Lower leg skin (tissue), 4 donors: ENCODE data around the gene POGLUT3. TPM values are rescaled to one million over a fixed set of nuclear protein-coding genes. Genes with fewer than 3 reads are reported as not detected.

Experiments
- DNase-seq, 2 donors: peaks; one replicate each; pipeline ENCODE4 v3.0.0-alpha.2; 2019; ENCODE audit warnings: low spot score in 2 of 2
- H3K4me3 ChIP-seq: fragments of 200-600 bp; sonication (generic); 2 replicates; pipeline ENCODE4 v1.5.1; 2017; ENCODE audit warnings: mild to moderate bottlenecking, low read depth; ENCODE audit not compliant: poor library complexity, severe bottlenecking
- POLR2A ChIP-seq, 2 donors: fragments of 450-650 bp; IDR thresholded peaks; one replicate each; pipeline ENCODE4 v1.6.1; 2016 to 2017; ENCODE audit warnings: antibody characterized with exemption in 2 of 2, mild to moderate bottlenecking in 1 of 2, moderate library complexity in 1 of 2
- WGBS, 2 donors: methylation state at CpG; one replicate each; pipeline ENCODE4 v1.1.5; 2018; 5-methylcytosine and 5-hydroxymethylcytosine counted together
- intact Hi-C: fragments of 100-400 bp; cut with DNase I; formaldehyde crosslinking; loops from one replicate; pipeline ENCODE4 v1.15.0; 2023; ENCODE audit warnings: low total_unique reads
- total RNA-seq, 4 donors: library from RNA; depleted of rRNA; stranded (reverse); fragments of >200 nt; gene quantifications; one replicate each; pipeline ENCODE4 v1.1.0, GENCODE V29; 2016
- TF ChIP-seq, protein P1 (sequence below), 3 donors: fragments of 450-650 bp; IDR thresholded peaks; one replicate each; pipeline ENCODE4 v1.5.1; 2016; ENCODE audit warnings: antibody characterized with exemption in 3 of 3, mild to moderate bottlenecking in 3 of 3, moderate library complexity in 2 of 3

POGLUT3 gene
- total RNA-seq, 4 donors from 2014 or later: 13.1 to 27.0 (median 15.8) TPM

DNA sequence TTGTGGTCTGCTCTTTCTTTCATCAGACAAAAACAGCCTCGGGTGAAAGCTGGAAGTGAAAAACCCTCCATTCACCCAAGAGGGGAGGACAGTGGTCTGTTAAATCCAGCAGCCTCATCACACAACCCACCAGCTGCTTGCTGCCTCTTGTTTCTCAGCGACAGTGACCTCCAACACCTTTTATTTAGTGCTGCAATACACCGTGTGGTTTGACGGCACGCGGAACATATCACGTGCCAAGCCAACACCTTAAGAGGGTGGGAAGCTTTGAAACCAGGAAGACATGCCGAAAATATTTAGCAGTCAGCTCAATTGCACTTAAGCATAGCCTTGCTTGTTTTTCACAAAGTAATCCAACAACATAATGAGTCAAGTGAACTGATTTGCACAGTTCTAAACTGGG is 39.8 kb upstream of the POGLUT3 start:
- TF ChIP-seq POLR2A (IDR thresholded peaks at IDR 0.05): no peak
- TF ChIP-seq, protein P1, sequence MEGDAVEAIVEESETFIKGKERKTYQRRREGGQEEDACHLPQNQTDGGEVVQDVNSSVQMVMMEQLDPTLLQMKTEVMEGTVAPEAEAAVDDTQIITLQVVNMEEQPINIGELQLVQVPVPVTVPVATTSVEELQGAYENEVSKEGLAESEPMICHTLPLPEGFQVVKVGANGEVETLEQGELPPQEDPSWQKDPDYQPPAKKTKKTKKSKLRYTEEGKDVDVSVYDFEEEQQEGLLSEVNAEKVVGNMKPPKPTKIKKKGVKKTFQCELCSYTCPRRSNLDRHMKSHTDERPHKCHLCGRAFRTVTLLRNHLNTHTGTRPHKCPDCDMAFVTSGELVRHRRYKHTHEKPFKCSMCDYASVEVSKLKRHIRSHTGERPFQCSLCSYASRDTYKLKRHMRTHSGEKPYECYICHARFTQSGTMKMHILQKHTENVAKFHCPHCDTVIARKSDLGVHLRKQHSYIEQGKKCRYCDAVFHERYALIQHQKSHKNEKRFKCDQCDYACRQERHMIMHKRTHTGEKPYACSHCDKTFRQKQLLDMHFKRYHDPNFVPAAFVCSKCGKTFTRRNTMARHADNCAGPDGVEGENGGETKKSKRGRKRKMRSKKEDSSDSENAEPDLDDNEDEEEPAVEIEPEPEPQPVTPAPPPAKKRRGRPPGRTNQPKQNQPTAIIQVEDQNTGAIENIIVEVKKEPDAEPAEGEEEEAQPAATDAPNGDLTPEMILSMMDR (IDR thresholded peaks at IDR 0.05): no peak
- peak in 1 of 2 donors; percentile 47 for DNase-seq
- 20 to 29% methylated on average over 8 of the region's 8 CpGs for WGBS, 2 donors
- H3K4me3 ChIP-seq: no peak overlapping the region
- intact Hi-C loops: no loop called here

DNA sequence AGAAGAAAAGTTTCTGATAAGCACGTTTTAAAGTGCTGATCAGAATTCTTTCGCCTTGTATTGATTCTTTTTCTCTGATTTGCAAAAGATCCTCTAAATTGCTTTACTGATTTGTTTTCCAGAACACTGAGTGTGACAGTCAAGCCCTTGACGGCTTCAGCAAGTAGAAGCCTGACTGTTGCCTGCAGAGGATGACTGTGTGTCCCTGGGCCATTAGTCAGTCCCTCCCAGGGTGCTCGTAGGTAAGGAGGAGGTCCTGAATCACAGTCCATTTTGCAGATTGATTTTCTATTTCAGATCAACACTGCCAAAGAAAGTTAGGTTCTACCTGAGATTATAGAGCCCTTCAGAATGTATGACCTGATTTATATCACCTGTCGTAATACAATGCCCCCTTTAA is 38.6 kb upstream of the POGLUT3 start:
- intact Hi-C loops: no loop called here
- no peak overlapping the region for H3K4me3 ChIP-seq
- DNase-seq: peak in 1 of 2 donors; percentile 37
- WGBS, 2 donors: 56 to 59% methylated on average over 5 of the region's 5 CpGs
- TF ChIP-seq, protein P1 (IDR thresholded peaks at IDR 0.05): no peak
- no peak for TF ChIP-seq POLR2A (IDR thresholded peaks at IDR 0.05)

DNA sequence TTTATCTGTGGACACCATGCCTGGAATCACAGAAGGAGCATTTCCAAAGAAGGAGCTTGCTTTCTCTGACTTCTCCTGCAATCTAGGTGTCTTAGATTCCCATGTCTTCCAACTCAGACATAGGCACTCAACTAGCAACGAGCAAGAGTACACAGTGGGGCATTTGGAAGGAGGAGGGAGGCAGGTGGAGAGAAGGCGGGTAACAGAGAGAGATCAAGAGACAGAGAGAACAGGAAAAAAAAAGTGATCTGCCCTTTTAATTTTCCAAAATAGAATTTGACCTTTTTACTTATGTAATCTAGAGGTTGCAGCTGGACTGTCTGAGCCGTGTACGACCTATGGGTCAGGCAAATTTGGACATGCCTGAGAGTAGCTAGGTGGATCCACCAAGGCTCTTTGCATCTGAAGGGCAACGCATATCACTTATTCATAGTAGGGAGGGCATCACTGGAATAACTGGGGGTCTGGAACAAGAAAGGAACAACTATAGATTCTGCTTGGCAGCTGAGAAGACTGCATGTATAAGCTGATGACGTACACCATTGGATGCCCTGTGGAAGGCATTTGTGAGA is 37.3 kb upstream of the POGLUT3 start:
- TF ChIP-seq, protein P1 (IDR thresholded peaks at IDR 0.05): no peak
- no peak for TF ChIP-seq POLR2A (IDR thresholded peaks at IDR 0.05)
- intact Hi-C loops: no loop called here
- WGBS, 2 donors: 57 to 66% methylated on average over 6 of the region's 6 CpGs
- DNase-seq: peak in 1 of 2 donors; percentile 42
- no peak overlapping the region for H3K4me3 ChIP-seq

DNA sequence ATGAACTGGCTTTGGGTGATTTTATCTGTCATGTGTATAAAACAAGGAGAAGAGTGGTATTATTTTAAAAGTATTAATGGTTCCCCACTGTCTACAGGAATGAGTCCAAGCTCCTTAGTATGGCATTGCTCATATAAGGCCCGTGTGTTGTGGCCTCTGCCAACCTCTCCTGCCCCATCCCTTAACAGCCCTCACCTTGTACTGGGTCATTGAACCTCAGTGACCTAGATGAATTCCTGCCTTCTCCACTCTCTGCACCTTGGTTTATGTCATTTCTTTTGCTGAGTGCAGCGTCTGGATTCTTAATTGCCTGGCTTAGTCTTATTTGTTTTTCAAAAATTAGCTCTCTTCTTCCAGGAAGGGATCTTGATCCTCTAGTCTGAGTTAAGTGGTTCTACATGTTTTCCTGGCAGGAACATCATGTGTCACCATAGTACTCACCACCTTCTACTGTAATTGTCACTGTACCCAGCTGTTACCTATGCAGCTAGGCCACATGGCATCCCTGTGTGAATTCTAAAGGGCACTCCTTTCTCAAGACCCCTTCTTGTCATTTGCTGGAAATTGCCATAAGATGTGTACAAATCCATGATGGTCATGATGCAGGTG is 36.2 kb upstream of the POGLUT3 start:
- intact Hi-C loops: no loop called here
- H3K4me3 ChIP-seq: no peak overlapping the region
- 66 to 68% methylated on average over 2 of the region's 2 CpGs for WGBS, 2 donors
- TF ChIP-seq, protein P1 (IDR thresholded peaks at IDR 0.05): no peak
- no peak for TF ChIP-seq POLR2A (IDR thresholded peaks at IDR 0.05)
- DNase-seq: peak in 1 of 2 donors; percentile 29

DNA sequence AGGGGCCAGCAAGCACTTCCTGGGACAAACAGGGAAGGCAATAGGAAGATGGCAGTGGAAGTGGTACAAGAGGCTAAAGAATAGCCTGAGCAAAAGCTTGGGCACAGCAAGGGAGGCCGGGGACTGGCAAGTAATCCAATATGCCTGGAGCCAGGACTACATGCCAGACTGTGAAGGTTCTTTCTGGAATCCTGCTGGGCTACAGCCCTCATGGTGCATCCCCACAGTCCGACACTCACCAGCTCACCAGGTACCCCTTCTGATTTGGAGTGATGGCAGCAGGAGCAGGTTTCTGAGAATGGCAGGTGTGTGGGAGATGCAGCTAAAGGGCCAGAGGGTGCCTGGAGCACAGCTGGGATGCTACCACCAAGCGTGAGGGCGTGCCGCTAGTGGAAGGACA is 32.2 kb upstream of the POGLUT3 start:
- DNase-seq: no peak
- 85 to 86% methylated on average over 5 of the region's 5 CpGs for WGBS, 2 donors
- TF ChIP-seq, protein P1 (IDR thresholded peaks at IDR 0.05): no peak
- TF ChIP-seq POLR2A (IDR thresholded peaks at IDR 0.05): no peak
- no peak overlapping the region for H3K4me3 ChIP-seq
- intact Hi-C loops: no loop called here
